Subcutaneous adipose tissue (tissue), 4 donors: ENCODE measurements around the gene NFS1. TPM values are rescaled to one million over a fixed set of nuclear protein-coding genes. Genes with fewer than 3 reads are reported as not detected.

Source experiments
- CTCF ChIP-seq: fragments of 450-650 bp; IDR thresholded peaks from one replicate; pipeline ENCODE4 v1.5.1; 2016; ENCODE audit warnings: low read depth, mild to moderate bottlenecking, control low read depth, antibody characterized with exemption, moderate library complexity
- total RNA-seq, 4 donors: library from RNA; depleted of rRNA; stranded (reverse); fragments of >200 nt; gene quantifications; one replicate each; pipeline ENCODE4 v1.1.0, GENCODE V29; 2016

Gene NFS1
- total RNA-seq, 4 donors from 2014 or later, result 17.4 to 34.7 (median 24.3) TPM

GRCh38 chr20:35724321-35725230 is 25.4 kb upstream of the NFS1 start:
- TF ChIP-seq CTCF, result no peak

GRCh38 chr20:35721621-35722020 is 22.5 kb upstream of the NFS1 start:
- no peak for TF ChIP-seq CTCF

- TF ChIP-seq CTCF, result no peak
Measured at GRCh38 chr20:35721219-35721618, 22.1 kb upstream of the NFS1 start.

- no peak for TF ChIP-seq CTCF
Measured at GRCh38 chr20:35720165-35721123, 21.3 kb upstream of the NFS1 start.

- TF ChIP-seq CTCF, result no peak
Measured at GRCh38 chr20:35719717-35720116, 20.6 kb upstream of the NFS1 start.

- no peak for TF ChIP-seq CTCF
Measured at GRCh38 chr20:35718972-35719635, 20.0 kb upstream of the NFS1 start.
